HCT116 (cell line): Measurements from ENCODE around the gene RLN3.

Experiments
- ATF3 ChIP-seq: IDR thresholded peaks from 2 replicates; pipeline ENCODE4 v1.6.1; 2012
- CTCF ChIP-seq, 3 experiments: fragments of 200-600 bp in 1 of 3; sonication (generic) in 1 of 3; IDR thresholded peaks in 2 of 3; conservative IDR thresholded peaks in 1 of 3; 2 replicates each; pipeline ENCODE4 v1.5.1; 2012 to 2017; ENCODE audit warnings: low read depth in 2 of 3, low read length in 2 of 3, antibody characterized with exemption in 1 of 3, borderline replicate concordance in 1 of 3, control low read depth in 1 of 3, mild to moderate bottlenecking in 1 of 3, mixed read lengths in 1 of 3, mixed run types in 1 of 3, moderate library complexity in 1 of 3; ENCODE audit not compliant: insufficient read depth in 1 of 3
- POLR2AphosphoS5 ChIP-seq: IDR thresholded peaks from 2 replicates; pipeline ENCODE4 v1.6.1; 2011; ENCODE audit warnings: mild to moderate bottlenecking, low read depth, low read length, moderate library complexity
- REST ChIP-seq: IDR thresholded peaks from 2 replicates; pipeline ENCODE4 v1.6.1; 2012; ENCODE audit warnings: low read depth

- TF ChIP-seq CTCF (IDR thresholded peaks at IDR 0.05 in 2 of 3, conservative IDR thresholded peaks at IDR 0.05 in 1 of 3; ENCODE audit: borderline replicate concordance in 1 of 3, insufficient read depth in 1 of 3, low read depth in 2 of 3, low read length in 2 of 3) (no peak), POLR2AphosphoS5 (no peak), REST (no peak), ATF3 (no peak)
Observed at GRCh38 chr19:14039181-14039580, 11.2 kb downstream of the RLN3 start.
